Smooth muscle cell (in vitro differentiated cells): ENCODE measurements around the gene PLEKHG3. TPM values are rescaled to one million over a fixed set of nuclear protein-coding genes. Genes with fewer than 3 reads are reported as not detected.

Experiments
- DNase-seq: peaks from one replicate; lab custom pipeline; 2025; ENCODE audit not compliant: unreplicated experiment; lab: John Stamatoyannopoulos, UW
- H2AFZ ChIP-seq: fragments of 200-600 bp; sonication (generic); 2 replicates; pipeline ENCODE4 v1.6.0; 2016; ENCODE audit warnings: antibody characterized with exemption, low read depth, mild to moderate bottlenecking
- H3F3A ChIP-seq: fragments of 200-600 bp; sonication (generic); 2 replicates; pipeline ENCODE4 v1.6.0; 2017; ENCODE audit warnings: antibody characterized with exemption, low read depth
- H3K27ac ChIP-seq: fragments of 200-600 bp; sonication (generic); 2 replicates; pipeline ENCODE4 v1.5.1; 2016; ENCODE audit warnings: low read depth, mild to moderate bottlenecking
- H3K27me3 ChIP-seq: fragments of 200-600 bp; sonication (generic); 2 replicates; pipeline ENCODE4 v1.6.1; 2016; ENCODE audit warnings: low read depth, mild to moderate bottlenecking
- H3K36me3 ChIP-seq: fragments of 200-600 bp; sonication (generic); 2 replicates; pipeline ENCODE4 v1.5.1; 2016; ENCODE audit warnings: low read depth
- H3K4me1 ChIP-seq: fragments of 200-600 bp; sonication (generic); 2 replicates; pipeline ENCODE4 v1.5.1; 2016; ENCODE audit warnings: low read depth
- H3K4me2 ChIP-seq: fragments of 200-600 bp; sonication (generic); 2 replicates; pipeline ENCODE4 v1.6.0; 2016; ENCODE audit warnings: mild to moderate bottlenecking
- H3K4me3 ChIP-seq: fragments of 200-600 bp; sonication (generic); 2 replicates; pipeline ENCODE4 v1.5.1; 2016; ENCODE audit warnings: mild to moderate bottlenecking
- H3K79me2 ChIP-seq: fragments of 200-600 bp; sonication (generic); 2 replicates; pipeline ENCODE4 v1.6.0; 2016; ENCODE audit warnings: low read depth, mild to moderate bottlenecking
- H3K9ac ChIP-seq: fragments of 200-600 bp; sonication (generic); 2 replicates; pipeline ENCODE4 v1.6.0; 2016; ENCODE audit warnings: low read depth
- H3K9me3 ChIP-seq: fragments of 200-600 bp; sonication (generic); replicated peaks from 2 replicates; pipeline ENCODE4 v1.5.1; 2016; ENCODE audit warnings: low read depth
- H4K20me1 ChIP-seq: fragments of 200-600 bp; sonication (generic); 2 replicates; pipeline ENCODE4 v1.6.0; 2016; ENCODE audit warnings: low read depth
- WGBS: methylation state at CpG from one replicate; pipeline ENCODE4 v1.1.7; 2016; ENCODE audit warnings: low lambda C conversion rate; 5-methylcytosine and 5-hydroxymethylcytosine counted together
- polyA plus RNA-seq: library from polyadenylated mRNA; unstranded; fragments of >200 nt; fragmentation: Nextera tagmentation; extraction: Ambion mirVana; gene quantifications from 2 replicates; pipeline ENCODE4 v1.2.1, GENCODE V29; 2016
- total RNA-seq: library from RNA; depleted of rRNA; stranded (reverse); fragments of >200 nt; gene quantifications from 2 replicates; pipeline ENCODE4 v1.2.3, GENCODE V29; 2014
- TF ChIP-seq, protein P1 (sequence below): fragments of 200-600 bp; sonication (generic); IDR thresholded peaks from 2 replicates; pipeline ENCODE4 v1.5.1; 2017; ENCODE audit warnings: borderline replicate concordance, mild to moderate bottlenecking, antibody characterized with exemption; ENCODE audit not compliant: insufficient read depth, poor library complexity, severe bottlenecking

The PLEKHG3 gene
- total and polyA plus RNA-seq, 2 experiments from 2014 or later = 17.6 to 18.3 TPM

- Histone ChIP-seq H3K79me2 (peaks cover 46% of the 10 kb centered on the region), H3K27ac (peak overlapping the region; percentile 68), H3K27me3 (no peaks in the 10 kb centered on the region), H3K4me2 (peak overlapping the region; percentile 35), H2AFZ (no peak overlapping the region), H3K4me1 (peaks cover 31% of the 10 kb centered on the region), H3K36me3 (no peaks in the 10 kb centered on the region), H3K4me3 (no peak overlapping the region), H3F3A (no peaks in the 10 kb centered on the region), H3K9ac (no peak overlapping the region), H3K9me3 (no peaks in the 10 kb centered on the region), H4K20me1 (peaks cover 19% of the 10 kb centered on the region)
- TF ChIP-seq, protein P1, sequence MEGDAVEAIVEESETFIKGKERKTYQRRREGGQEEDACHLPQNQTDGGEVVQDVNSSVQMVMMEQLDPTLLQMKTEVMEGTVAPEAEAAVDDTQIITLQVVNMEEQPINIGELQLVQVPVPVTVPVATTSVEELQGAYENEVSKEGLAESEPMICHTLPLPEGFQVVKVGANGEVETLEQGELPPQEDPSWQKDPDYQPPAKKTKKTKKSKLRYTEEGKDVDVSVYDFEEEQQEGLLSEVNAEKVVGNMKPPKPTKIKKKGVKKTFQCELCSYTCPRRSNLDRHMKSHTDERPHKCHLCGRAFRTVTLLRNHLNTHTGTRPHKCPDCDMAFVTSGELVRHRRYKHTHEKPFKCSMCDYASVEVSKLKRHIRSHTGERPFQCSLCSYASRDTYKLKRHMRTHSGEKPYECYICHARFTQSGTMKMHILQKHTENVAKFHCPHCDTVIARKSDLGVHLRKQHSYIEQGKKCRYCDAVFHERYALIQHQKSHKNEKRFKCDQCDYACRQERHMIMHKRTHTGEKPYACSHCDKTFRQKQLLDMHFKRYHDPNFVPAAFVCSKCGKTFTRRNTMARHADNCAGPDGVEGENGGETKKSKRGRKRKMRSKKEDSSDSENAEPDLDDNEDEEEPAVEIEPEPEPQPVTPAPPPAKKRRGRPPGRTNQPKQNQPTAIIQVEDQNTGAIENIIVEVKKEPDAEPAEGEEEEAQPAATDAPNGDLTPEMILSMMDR = no peak
- no peak for DNase-seq
- WGBS = 88% methylated on average over 6 of the region's 6 CpGs
These were observed 21.8 kb downstream of the PLEKHG3 start for GRCh38 chr14:64725879-64726584.

GRCh38 chr14:64726585-64726890 is 22.3 kb downstream of the PLEKHG3 start:
- no peak for DNase-seq
- Histone ChIP-seq H3K27ac (peak overlapping the region; percentile 68), H3K79me2 (peaks cover 44% of the 10 kb centered on the region)

DNA sequence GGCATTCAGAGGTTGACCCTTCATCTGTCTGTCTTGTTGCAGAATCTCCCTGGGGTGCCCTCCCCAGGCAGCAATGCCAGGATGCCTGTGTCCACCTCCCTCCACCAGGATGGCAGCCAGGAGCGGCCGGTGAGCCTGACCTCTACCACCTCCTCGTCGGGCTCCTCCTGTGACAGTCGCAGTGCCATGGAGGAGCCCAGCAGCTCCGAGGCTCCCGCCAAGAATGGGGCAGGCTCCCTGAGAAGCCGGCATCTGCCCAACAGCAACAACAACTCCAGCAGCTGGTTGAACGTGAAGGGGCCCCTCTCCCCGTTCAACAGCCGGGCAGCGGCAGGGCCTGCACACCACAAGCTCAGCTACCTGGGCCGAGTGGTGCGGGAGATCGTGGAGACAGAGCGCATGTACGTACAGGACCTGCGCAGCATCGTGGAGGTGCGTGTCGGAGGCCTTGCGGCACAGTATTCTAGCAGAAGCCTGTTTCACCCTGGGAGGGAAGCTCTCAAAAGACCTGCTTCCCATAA is 23.4 kb downstream of the PLEKHG3 start:
- Histone ChIP-seq H2AFZ (no peak overlapping the region), H3K4me3 (no peak overlapping the region), H3K4me1 (peaks cover 30% of the 10 kb centered on the region), H3K36me3 (no peaks in the 10 kb centered on the region), H3K79me2 (peaks cover 34% of the 10 kb centered on the region), H3K27me3 (no peaks in the 10 kb centered on the region), H3K9ac (no peak overlapping the region), H3K27ac (no peak overlapping the region), H4K20me1 (peaks cover 19% of the 10 kb centered on the region), H3F3A (no peaks in the 10 kb centered on the region), H3K9me3 (no peaks in the 10 kb centered on the region), H3K4me2 (no peak overlapping the region)
- WGBS = 96% methylated on average over 22 of the region's 22 CpGs
- TF ChIP-seq, protein P1 = no peak
- DNase-seq = no peak

More at GRCh38 chr14:64726585-64726890, 22.3 kb downstream of the PLEKHG3 start:
- Histone ChIP-seq H3K9me3 (no peaks in the 10 kb centered on the region), H3F3A (no peaks in the 10 kb centered on the region), H3K36me3 (no peaks in the 10 kb centered on the region), H4K20me1 (peaks cover 19% of the 10 kb centered on the region), H3K27me3 (no peaks in the 10 kb centered on the region), H3K4me3 (no peak overlapping the region), H3K4me2 (peak overlapping the region; percentile 19), H3K4me1 (peaks cover 30% of the 10 kb centered on the region), H3K9ac (no peak overlapping the region), H2AFZ (no peak overlapping the region)
- TF ChIP-seq, protein P1 = no peak
- WGBS = 24% methylated on average over 5 of the region's 5 CpGs

DNA sequence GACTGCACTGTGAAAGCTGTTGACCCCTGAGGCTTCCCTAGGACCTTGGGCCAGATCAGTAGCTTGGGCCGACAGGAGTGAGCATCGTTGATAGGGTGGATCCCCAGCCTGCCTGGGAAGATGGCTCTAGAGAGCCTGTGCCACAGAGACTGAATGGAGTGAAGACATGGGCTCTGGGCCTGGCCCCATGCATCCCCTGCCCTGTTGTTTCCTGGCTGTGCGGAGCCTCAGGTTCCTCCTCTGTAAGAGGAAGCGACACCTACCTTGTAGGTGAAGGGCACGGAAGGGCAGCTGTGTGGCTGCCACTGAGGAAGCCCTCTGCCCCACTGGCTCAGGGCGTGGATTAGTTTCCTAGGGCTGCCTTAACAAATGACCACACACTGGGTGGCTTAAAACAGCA is 23.9 kb downstream of the PLEKHG3 start:
- H2AFZ ChIP-seq = no peak overlapping the region
- H3K4me2 ChIP-seq = no peak overlapping the region
- TF ChIP-seq, protein P1 = no peak
- WGBS = 95% methylated on average over 6 of the region's 6 CpGs
- no peak overlapping the region for H3K27ac ChIP-seq
- peaks cover 19% of the 10 kb centered on the region for H4K20me1 ChIP-seq
- no peaks in the 10 kb centered on the region for H3F3A ChIP-seq
- no peak overlapping the region for H3K9ac ChIP-seq
- H3K4me3 ChIP-seq = no peak overlapping the region
- H3K9me3 ChIP-seq = no peaks in the 10 kb centered on the region
- no peak for DNase-seq
- peaks cover 31% of the 10 kb centered on the region for H3K79me2 ChIP-seq
- H3K36me3 ChIP-seq = no peaks in the 10 kb centered on the region
- peaks cover 30% of the 10 kb centered on the region for H3K4me1 ChIP-seq
- no peaks in the 10 kb centered on the region for H3K27me3 ChIP-seq
